Tibial artery (tissue), 4 donors: ENCODE results near the gene APOBEC3B.

Experiments
- DNase-seq, 2 donors: peaks; one replicate each; pipeline ENCODE4 v3.0.0-alpha.2; 2019
- H3K27ac ChIP-seq, 2 donors: fragments of 200-600 bp; sonication (generic) in 1 of 2; 1 replicate in 1 of 2; 2 replicates in 1 of 2; pipeline ENCODE4 v1.5.1; 2018 to 2019; ENCODE audit warnings: mild to moderate bottlenecking in 1 of 2
- H3K27me3 ChIP-seq, 2 donors: fragments of 200-600 bp; sonication (generic) in 1 of 2; one replicate each; pipeline versions ENCODE4 v1.5.1 to v1.6.0; 2016 to 2019
- H3K36me3 ChIP-seq, 3 donors: fragments of 200-600 bp; sonication (generic) in 2 of 3; one replicate each; pipeline ENCODE4 v1.5.1; 2016 to 2019; ENCODE audit warnings: mild to moderate bottlenecking in 2 of 3
- H3K4me1 ChIP-seq, 4 donors: fragments of 200-600 bp; sonication (generic) in 2 of 4; 1 replicate in 3 of 4; 2 replicates in 1 of 4; pipeline ENCODE4 v1.5.1; 2016 to 2019
- H3K4me3 ChIP-seq, 2 donors: fragments of 200-600 bp; sonication (generic) in 1 of 2; 1 replicate in 1 of 2; 2 replicates in 1 of 2; pipeline ENCODE4 v1.5.1; 2018 to 2019; ENCODE audit warnings: mild to moderate bottlenecking in 2 of 2
- H3K9me3 ChIP-seq, 3 donors: fragments of 200-600 bp; sonication (generic) in 1 of 3; one replicate each; pipeline ENCODE4 v1.5.1; 2016 to 2019
- intact Hi-C: fragments of 100-400 bp; cut with DNase I; formaldehyde crosslinking; loops from one replicate; pipeline ENCODE4 v1.15.0; 2023; ENCODE audit warnings: low total_unique reads
- TF ChIP-seq, protein P1 (sequence below), 2 experiments: fragments of 200-600 bp in 1 of 2; fragments of 450-650 bp in 1 of 2; IDR thresholded peaks; one replicate each; pipeline ENCODE4 v1.5.1; 2017 to 2019; ENCODE audit warnings: antibody characterized with exemption in 2 of 2, mild to moderate bottlenecking in 1 of 2, moderate library complexity in 1 of 2

The APOBEC3B gene

DNA sequence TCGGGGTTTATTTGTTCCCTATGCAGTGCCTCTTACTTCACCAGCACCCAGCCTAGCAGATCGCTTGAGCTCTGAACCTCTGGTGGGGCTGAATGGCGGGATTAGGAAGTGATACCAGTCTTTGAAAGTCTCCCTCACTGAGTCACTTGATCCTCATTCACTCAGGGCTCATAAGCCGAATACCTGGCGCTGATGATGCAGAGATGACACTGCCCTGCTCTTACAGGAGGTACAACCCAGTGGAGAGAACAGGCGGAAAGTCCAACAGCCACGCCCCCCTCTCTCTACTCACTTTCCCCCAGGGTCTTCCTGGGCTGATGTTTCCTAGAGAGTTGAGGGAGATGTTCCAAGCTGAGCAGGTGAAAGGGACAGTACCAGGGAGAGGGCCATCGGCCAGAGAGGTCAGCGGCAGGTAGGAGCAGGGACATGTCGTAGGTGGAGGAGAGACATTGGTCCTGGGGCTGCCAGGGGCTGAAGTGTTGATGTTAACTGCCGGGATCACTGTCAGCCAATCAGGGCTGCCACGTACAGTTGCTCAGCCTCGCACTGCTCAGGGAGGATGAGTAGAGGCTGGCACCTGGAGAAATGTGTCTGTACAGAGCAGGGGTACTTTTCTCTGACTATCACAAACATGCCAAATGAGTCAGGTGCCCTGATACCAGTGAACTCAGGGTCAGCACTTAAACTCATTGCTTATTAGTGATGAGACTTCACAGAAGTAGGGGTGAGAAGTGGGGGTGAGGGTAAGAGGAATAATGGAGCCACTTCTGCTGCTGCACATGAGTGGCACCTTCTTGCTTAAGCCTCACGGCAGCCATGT is 34.6 kb upstream of the APOBEC3B start:
- intact Hi-C loops = no loop called here
- Histone ChIP-seq H3K4me3 (no peak overlapping the region), H3K27me3 (peaks cover 0 to 48% of the 10 kb centered on the region in 2 donors), H3K4me1 (no peaks in the 10 kb centered on the region), H3K36me3 (no peaks in the 10 kb centered on the region), H3K9me3 (no peaks in the 10 kb centered on the region), H3K27ac (no peak overlapping the region)
- peak in 1 of 2 donors; percentile 52 for DNase-seq
- TF ChIP-seq, protein P1, sequence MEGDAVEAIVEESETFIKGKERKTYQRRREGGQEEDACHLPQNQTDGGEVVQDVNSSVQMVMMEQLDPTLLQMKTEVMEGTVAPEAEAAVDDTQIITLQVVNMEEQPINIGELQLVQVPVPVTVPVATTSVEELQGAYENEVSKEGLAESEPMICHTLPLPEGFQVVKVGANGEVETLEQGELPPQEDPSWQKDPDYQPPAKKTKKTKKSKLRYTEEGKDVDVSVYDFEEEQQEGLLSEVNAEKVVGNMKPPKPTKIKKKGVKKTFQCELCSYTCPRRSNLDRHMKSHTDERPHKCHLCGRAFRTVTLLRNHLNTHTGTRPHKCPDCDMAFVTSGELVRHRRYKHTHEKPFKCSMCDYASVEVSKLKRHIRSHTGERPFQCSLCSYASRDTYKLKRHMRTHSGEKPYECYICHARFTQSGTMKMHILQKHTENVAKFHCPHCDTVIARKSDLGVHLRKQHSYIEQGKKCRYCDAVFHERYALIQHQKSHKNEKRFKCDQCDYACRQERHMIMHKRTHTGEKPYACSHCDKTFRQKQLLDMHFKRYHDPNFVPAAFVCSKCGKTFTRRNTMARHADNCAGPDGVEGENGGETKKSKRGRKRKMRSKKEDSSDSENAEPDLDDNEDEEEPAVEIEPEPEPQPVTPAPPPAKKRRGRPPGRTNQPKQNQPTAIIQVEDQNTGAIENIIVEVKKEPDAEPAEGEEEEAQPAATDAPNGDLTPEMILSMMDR (IDR thresholded peaks at IDR 0.05) = no peak

DNA sequence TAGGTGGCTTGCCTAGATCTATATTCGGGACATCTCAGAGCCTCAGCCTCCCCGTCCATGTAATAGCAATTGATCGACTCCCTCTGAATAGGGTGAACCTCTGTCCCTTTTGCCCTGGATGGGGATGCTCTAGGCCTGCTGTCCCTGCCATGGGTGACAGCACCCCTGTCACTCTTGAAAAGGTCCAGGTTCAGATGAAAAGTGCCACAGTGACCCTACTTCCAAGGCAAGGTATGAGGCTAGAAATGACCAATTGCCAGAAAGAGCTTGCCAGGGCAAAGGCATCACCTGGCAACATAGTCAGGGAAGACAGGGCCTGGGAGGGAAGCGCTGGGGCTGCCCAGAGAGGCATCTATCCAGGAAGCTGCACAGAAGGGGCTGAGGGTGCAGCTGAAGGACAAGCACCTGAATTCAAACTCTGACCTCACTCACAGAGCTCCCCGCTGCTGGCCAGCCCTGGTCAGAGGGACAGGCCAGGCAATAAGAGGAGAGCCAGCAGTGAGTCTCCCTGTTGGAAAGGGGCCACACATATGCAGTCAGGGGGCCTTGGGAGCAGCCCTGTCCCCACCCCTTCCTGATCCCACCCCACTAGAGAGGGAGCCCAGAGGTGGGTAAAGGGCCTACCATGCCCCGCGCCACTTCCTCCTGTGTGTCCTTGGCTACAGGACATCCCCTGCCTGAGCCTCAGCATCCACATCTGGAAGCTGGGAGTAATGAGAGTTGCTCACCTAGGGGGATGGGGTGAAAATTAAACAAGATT is 33.8 kb upstream of the APOBEC3B start:
- peaks cover 0 to 46% of the 10 kb centered on the region in 2 donors for H3K27me3 ChIP-seq
- TF ChIP-seq, protein P1 (IDR thresholded peaks at IDR 0.05) = no peak
- intact Hi-C loops = no loop called here

DNA sequence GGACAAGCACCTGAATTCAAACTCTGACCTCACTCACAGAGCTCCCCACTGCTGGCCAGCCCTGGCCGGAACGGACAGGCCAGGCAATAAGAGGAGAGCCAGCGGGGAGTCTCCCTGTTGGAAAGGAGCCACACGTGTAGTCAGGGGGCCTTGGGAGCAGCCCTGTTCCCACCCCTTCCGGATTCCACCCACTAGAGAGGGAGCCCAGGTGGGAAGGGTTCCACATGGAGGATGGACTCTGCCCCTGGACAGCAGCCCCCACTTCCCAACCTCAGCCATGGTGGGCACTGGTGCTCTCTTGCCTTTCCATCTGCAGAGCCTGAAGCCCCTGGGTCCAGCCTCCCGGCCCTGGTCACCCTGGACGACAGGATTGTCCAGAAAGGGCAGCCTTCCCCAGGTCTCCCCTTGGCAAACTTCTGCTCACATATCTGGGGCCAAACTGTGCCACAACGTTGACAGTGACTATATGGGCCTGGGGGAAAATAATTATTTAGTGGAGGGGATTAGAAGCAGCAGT is 32.2 kb upstream of the APOBEC3B start:
- peak in 1 of 2 donors; percentile 53 for DNase-seq
- no peaks in the 10 kb centered on the region for H3K9me3 ChIP-seq
- intact Hi-C loops = no loop called here

More for the DNA sequence above, 33.8 kb upstream of the APOBEC3B start:
- H3K4me1 ChIP-seq = no peaks in the 10 kb centered on the region
- DNase-seq = peak in 1 of 2 donors; percentile 35
- no peak overlapping the region for H3K27ac ChIP-seq
- no peak overlapping the region for H3K4me3 ChIP-seq
- no peaks in the 10 kb centered on the region for H3K9me3 ChIP-seq
- H3K36me3 ChIP-seq = no peaks in the 10 kb centered on the region

DNA sequence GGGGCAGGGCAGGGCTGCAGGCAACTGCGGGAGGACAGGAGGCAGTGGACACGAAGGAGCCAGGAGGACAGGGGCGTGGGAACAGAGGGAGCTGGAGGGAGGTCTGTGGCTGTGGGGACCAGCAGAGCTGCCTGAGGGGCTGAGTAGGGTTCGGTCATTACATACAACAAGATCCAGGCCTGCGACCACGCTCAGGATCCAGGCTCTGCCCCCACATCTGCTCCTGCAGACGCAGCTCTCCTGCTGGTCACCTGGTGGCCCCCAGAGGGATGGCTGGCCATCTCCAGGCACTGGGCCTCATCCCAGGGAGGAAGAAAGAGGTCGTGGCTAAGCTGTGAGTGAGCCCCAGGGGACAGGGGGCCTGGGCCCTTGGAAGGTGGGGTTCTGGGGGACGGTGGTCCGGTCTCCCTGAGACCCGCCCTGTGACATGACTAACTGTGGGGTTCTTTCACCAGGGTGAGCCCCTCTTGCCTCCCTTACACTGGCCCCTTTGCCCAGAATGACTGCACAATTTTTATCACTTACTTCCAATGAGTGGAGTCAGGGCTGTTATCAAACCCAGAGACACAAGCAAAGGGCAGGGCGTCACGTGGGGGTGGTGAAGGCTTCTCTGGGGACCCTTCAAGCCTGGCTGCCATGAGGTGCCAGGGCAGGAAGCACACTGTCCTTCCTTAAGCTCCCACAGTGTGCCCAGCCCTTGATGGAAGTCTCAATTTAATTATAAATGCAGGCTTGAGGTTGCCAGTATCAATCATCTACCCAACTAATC is 31.4 kb upstream of the APOBEC3B start:
- Histone ChIP-seq H3K4me3 (no peak overlapping the region), H3K27ac (no peak overlapping the region), H3K27me3 (peaks cover 0 to 43% of the 10 kb centered on the region in 2 donors), H3K9me3 (no peaks in the 10 kb centered on the region), H3K4me1 (no peaks in the 10 kb centered on the region), H3K36me3 (no peaks in the 10 kb centered on the region)
- TF ChIP-seq, protein P1 (IDR thresholded peaks at IDR 0.05) = no peak
- intact Hi-C loops = no loop called here
- peak in 1 of 2 donors; percentile 38 for DNase-seq

More for the DNA sequence above, 32.2 kb upstream of the APOBEC3B start:
- Histone ChIP-seq H3K4me1 (no peaks in the 10 kb centered on the region), H3K36me3 (no peaks in the 10 kb centered on the region), H3K4me3 (no peak overlapping the region), H3K27me3 (peaks cover 0 to 44% of the 10 kb centered on the region in 2 donors), H3K27ac (no peak overlapping the region)
- TF ChIP-seq, protein P1 (IDR thresholded peaks at IDR 0.05) = no peak

DNA sequence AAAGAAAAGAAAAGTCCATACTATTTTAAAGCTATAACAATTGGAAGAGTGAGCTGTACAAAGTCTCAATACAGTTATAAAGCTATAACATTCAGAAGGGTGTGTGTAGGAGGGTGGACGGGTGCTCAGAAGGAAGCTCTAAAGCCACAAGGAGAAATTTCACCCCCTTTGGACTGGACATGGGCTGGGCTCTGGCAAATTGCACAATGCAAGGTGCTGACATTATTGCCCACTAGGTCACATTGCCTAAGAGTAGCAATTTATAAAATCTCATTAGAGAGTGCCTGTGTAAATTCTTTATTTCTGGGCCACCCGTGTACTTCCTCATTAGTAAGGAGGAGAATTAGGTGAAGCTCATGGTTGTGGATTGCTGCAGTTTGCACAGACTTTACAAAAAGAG is 30.4 kb upstream of the APOBEC3B start:
- Histone ChIP-seq H3K4me1 (no peaks in the 10 kb centered on the region), H3K9me3 (no peaks in the 10 kb centered on the region), H3K36me3 (no peaks in the 10 kb centered on the region), H3K4me3 (no peak overlapping the region), H3K27me3 (peaks cover 0 to 41% of the 10 kb centered on the region in 2 donors), H3K27ac (no peak overlapping the region)
- DNase-seq = no peak
- intact Hi-C loops = no loop called here
- TF ChIP-seq, protein P1 (IDR thresholded peaks at IDR 0.05) = no peak
